Type B pancreatic cell (in vitro differentiated cells): ENCODE results near the gene CFAP92. TPM values are rescaled to one million over a fixed set of nuclear protein-coding genes. Genes with fewer than 3 reads are reported as not detected.

Experiments used
- DNase-seq: peaks from one replicate; pipeline ENCODE4 v3.0.0; 2021; ENCODE audit warnings: mixed read lengths; ENCODE audit not compliant: unreplicated experiment; ENCODE audit errors: extremely low spot score
- H3K27ac Mint-ChIP-seq: 2 replicates; pipeline ENCODE4 v1.8.0; 2021; ENCODE audit warnings: mild to moderate bottlenecking, mixed read lengths
- H3K27me3 Mint-ChIP-seq: 2 replicates; pipeline ENCODE4 v1.8.0; 2021; ENCODE audit warnings: mixed read lengths
- H3K36me3 Mint-ChIP-seq: 2 replicates; pipeline ENCODE4 v1.8.0; 2021; ENCODE audit warnings: mixed read lengths
- H3K4me1 Mint-ChIP-seq: one replicate; pipeline ENCODE4 v1.8.0; 2021; ENCODE audit warnings: mixed read lengths; ENCODE audit not compliant: unreplicated experiment
- H3K4me3 Mint-ChIP-seq: 2 replicates; pipeline ENCODE4 v1.8.0; 2021; ENCODE audit warnings: mild to moderate bottlenecking, mixed read lengths
- H3K9me3 Mint-ChIP-seq: 2 replicates; pipeline ENCODE4 v1.8.0; 2021; ENCODE audit warnings: mixed read lengths
- CTCF ChIP-seq: fragments of 200-600 bp; sonication (generic); conservative IDR thresholded peaks from 2 replicates; pipeline ENCODE4 v1.5.0; 2021; ENCODE audit warnings: antibody characterized with exemption, mild to moderate bottlenecking
- total RNA-seq: library from RNA; stranded (reverse); gene quantifications from 2 replicates; pipeline ENCODE4 v1.2.1, GENCODE V29; 2021; ENCODE audit warnings: low replicate concordance

CFAP92 gene
- total RNA-seq, 1 donor from 2014 or later = 4.4 TPM

- Mint-ChIP-seq H3K27me3 (peaks cover 79% of the 10 kb centered on the region), H3K4me1 (peaks cover 13% of the 10 kb centered on the region), H3K4me3 (peak overlapping the region; percentile 80), H3K27ac (no peak overlapping the region), H3K9me3 (no peaks in the 10 kb centered on the region), H3K36me3 (no peaks in the 10 kb centered on the region)
- TF ChIP-seq CTCF = no peak
- DNase-seq = no peak
Measured at GRCh38 chr3:129003578-129004112, 9.8 kb upstream of the CFAP92 start.

GRCh38 chr3:129002573-129003569 lies 9.0 kb upstream of the CFAP92 start:
- Mint-ChIP-seq H3K27me3 (peaks cover 81% of the 10 kb centered on the region), H3K9me3 (no peaks in the 10 kb centered on the region), H3K27ac (peak overlapping the region; percentile 18), H3K4me3 (peak overlapping the region; percentile 80), H3K36me3 (no peaks in the 10 kb centered on the region), H3K4me1 (peaks cover 13% of the 10 kb centered on the region)
- TF ChIP-seq CTCF = no peak
- no peak for DNase-seq

GRCh38 chr3:129001806-129002572 lies 8.1 kb upstream of the CFAP92 start:
- Mint-ChIP-seq H3K27me3 (peaks cover 82% of the 10 kb centered on the region), H3K27ac (peak overlapping the region; percentile 18), H3K4me3 (peak overlapping the region; percentile 80), H3K4me1 (peaks cover 16% of the 10 kb centered on the region), H3K9me3 (no peaks in the 10 kb centered on the region), H3K36me3 (no peaks in the 10 kb centered on the region)
- no peak for DNase-seq
- TF ChIP-seq CTCF = no peak

GRCh38 chr3:129001101-129001805 lies 7.4 kb upstream of the CFAP92 start, which contains the start of gene EFCC1:
Gene EFCC1 (plus strand): TSS chr3:129001304. CDS start chr3:129001629, 325 bp downstream.
- Mint-ChIP-seq H3K27me3 (peaks cover 77% of the 10 kb centered on the region), H3K27ac (no peak within 1 kb of the TSS), H3K9me3 (no peaks in the 10 kb centered on the region), H3K4me1 (peaks cover 16% of the 10 kb centered on the region), H3K36me3 (no peaks in the 10 kb centered on the region), H3K4me3 (peak within 1 kb of the TSS; percentile 80)
- no peak for DNase-seq
- no peak for TF ChIP-seq CTCF

GRCh38 chr3:129000742-129001100 lies 6.8 kb upstream of the CFAP92 start:
- Mint-ChIP-seq H3K27me3 (peaks cover 78% of the 10 kb centered on the region), H3K36me3 (no peaks in the 10 kb centered on the region), H3K4me1 (peaks cover 16% of the 10 kb centered on the region), H3K9me3 (no peaks in the 10 kb centered on the region), H3K27ac (no peak overlapping the region), H3K4me3 (peak overlapping the region; percentile 79)
- DNase-seq = no peak
- no peak for TF ChIP-seq CTCF
